Measurements from ENCODE around the gene LRBA. TPM values are rescaled to one million over a fixed set of nuclear protein-coding genes. Genes with fewer than 3 reads are reported as not detected.

LRBA gene
- total and polyA plus RNA-seq, 2 of the 4 experiments (the other 2 are of a cell fraction) = 10.2 to 51.6 TPM

DNA sequence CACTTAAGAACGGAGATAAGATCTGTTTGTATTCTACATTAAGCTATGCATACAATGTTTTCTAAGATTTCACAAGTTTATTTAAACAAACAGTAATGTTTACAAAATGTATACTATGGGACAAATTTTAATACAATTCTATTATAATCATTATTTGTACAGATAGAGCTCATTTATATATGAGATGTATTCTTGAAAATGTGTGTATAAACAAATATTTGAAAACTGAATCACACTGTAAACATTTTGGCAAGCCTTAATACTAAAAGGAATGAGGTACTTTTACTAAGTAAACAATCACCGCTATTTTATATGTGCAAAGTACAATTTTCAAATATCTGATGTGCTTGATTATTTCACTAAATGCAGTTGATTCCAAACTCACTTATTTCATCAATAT lies 552.3 kb downstream of the LRBA start:
- H3K56ac ChIP-seq (ENCODE audit: extremely low read depth, insufficient read depth, low read length) = no peak overlapping the region
- ATAC-seq (ENCODE audit: low read depth) = peak; percentile 70
- no TSS peak for BruUV-seq (replicated peaks)
- intact Hi-C loops (cut with micrococcal nuclease) (no loop called here), dilution Hi-C loops (cut with HindIII; ENCODE audit: low sequenced_read_pairs, unreplicated experiment) (no loop called here), in situ Hi-C loops (cut with MboI; ENCODE audit: low sequenced_read_pairs) (no loop called here)
- no peak overlapping the region for H2BK120ac ChIP-seq (ENCODE audit: low read depth, low read length)
- no peak overlapping the region for H4K8ac ChIP-seq (ENCODE audit: low read depth in 2 of 2, low read length in 2 of 2)
- no peak overlapping the region for H2BK20ac ChIP-seq (ENCODE audit: low read depth, low read length)
- H3K79me1 ChIP-seq (ENCODE audit: low read depth in 1 of 2, low read length in 2 of 2) = no peaks in the 10 kb centered on the region
- H3K4me3 ChIP-seq (ENCODE audit: insufficient read depth, low read depth, low read length) = no peak overlapping the region
- no peak overlapping the region for H3K23ac ChIP-seq (ENCODE audit: low read depth, low read length)
- no peak overlapping the region for H3K27ac ChIP-seq (ENCODE audit: insufficient read depth, low read length)
- no peak overlapping the region for H3K4ac ChIP-seq (ENCODE audit: low read depth, low read length)
- H3K27me3 ChIP-seq (ENCODE audit: control insufficient read depth, insufficient read depth, low read length) = no peaks in the 10 kb centered on the region
- H2BK5ac ChIP-seq (ENCODE audit: low read depth, low read length, poor library complexity, severe bottlenecking) = peak overlapping the region; percentile 46
- ChIA-PET CTCF (no interaction called here), POLR2A (ENCODE audit: unreplicated experiment) (no interaction called here)
- no peak overlapping the region for H3K18ac ChIP-seq (ENCODE audit: low read depth, low read length)
- no peaks in the 10 kb centered on the region for H3K9me1 ChIP-seq (ENCODE audit: insufficient read depth, low read length)
- H4K91ac ChIP-seq (ENCODE audit: insufficient read depth, low read depth, low read length) = no peak overlapping the region
- H3K36me3 ChIP-seq (ENCODE audit: control insufficient read depth, insufficient read depth, low read length) = no peaks in the 10 kb centered on the region
- TF ChIP-seq, protein P1, sequence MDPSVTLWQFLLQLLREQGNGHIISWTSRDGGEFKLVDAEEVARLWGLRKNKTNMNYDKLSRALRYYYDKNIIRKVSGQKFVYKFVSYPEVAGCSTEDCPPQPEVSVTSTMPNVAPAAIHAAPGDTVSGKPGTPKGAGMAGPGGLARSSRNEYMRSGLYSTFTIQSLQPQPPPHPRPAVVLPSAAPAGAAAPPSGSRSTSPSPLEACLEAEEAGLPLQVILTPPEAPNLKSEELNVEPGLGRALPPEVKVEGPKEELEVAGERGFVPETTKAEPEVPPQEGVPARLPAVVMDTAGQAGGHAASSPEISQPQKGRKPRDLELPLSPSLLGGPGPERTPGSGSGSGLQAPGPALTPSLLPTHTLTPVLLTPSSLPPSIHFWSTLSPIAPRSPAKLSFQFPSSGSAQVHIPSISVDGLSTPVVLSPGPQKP (IDR thresholded peaks at IDR 0.05; ENCODE audit: borderline replicate concordance, low read depth, low read length) = no peak
- TF ChIP-seq RAD21 (IDR thresholded peaks at IDR 0.05; ENCODE audit: low read length) = no peak
- TF ChIP-seq CHD1 (IDR thresholded peaks at IDR 0.05; ENCODE audit: low read depth, low read length) = no peak
- no peak for TF ChIP-seq RFX5 (IDR thresholded peaks at IDR 0.05; ENCODE audit: low read depth, low read length)
- TF ChIP-seq MXI1 (IDR thresholded peaks at IDR 0.05; ENCODE audit: borderline replicate concordance, low read depth, low read length) = no peak
- TF ChIP-seq, protein P2, sequence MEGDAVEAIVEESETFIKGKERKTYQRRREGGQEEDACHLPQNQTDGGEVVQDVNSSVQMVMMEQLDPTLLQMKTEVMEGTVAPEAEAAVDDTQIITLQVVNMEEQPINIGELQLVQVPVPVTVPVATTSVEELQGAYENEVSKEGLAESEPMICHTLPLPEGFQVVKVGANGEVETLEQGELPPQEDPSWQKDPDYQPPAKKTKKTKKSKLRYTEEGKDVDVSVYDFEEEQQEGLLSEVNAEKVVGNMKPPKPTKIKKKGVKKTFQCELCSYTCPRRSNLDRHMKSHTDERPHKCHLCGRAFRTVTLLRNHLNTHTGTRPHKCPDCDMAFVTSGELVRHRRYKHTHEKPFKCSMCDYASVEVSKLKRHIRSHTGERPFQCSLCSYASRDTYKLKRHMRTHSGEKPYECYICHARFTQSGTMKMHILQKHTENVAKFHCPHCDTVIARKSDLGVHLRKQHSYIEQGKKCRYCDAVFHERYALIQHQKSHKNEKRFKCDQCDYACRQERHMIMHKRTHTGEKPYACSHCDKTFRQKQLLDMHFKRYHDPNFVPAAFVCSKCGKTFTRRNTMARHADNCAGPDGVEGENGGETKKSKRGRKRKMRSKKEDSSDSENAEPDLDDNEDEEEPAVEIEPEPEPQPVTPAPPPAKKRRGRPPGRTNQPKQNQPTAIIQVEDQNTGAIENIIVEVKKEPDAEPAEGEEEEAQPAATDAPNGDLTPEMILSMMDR (conservative IDR thresholded peaks at IDR 0.05; ENCODE audit: low read depth, low read length) = no peak
- no peak for TF ChIP-seq CEBPB (IDR thresholded peaks at IDR 0.05; ENCODE audit: low read depth, low read length)
- TF ChIP-seq, protein P3, sequence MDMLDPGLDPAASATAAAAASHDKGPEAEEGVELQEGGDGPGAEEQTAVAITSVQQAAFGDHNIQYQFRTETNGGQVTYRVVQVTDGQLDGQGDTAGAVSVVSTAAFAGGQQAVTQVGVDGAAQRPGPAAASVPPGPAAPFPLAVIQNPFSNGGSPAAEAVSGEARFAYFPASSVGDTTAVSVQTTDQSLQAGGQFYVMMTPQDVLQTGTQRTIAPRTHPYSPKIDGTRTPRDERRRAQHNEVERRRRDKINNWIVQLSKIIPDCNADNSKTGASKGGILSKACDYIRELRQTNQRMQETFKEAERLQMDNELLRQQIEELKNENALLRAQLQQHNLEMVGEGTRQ (IDR thresholded peaks at IDR 0.05; ENCODE audit: low read depth, low read length) = no peak
- TF ChIP-seq RCOR1 (IDR thresholded peaks at IDR 0.05; ENCODE audit: insufficient replicate concordance, low read length) = no peak
- TF ChIP-seq BHLHE40 (IDR thresholded peaks at IDR 0.05; ENCODE audit: low read depth, low read length) = no peak
- no peak for TF ChIP-seq MAZ (IDR thresholded peaks at IDR 0.05; ENCODE audit: borderline replicate concordance, low read depth, low read length)
- TF ChIP-seq NFE2L2 (IDR thresholded peaks at IDR 0.05; ENCODE audit: low read depth, low read length) = no peak
- no peak for TF ChIP-seq MAFK (IDR thresholded peaks at IDR 0.05; ENCODE audit: low read depth, low read length)
- TF ChIP-seq SMC3 (IDR thresholded peaks at IDR 0.05; ENCODE audit: low read depth, low read length) = no peak
- no peak for TF ChIP-seq POLR2A (IDR thresholded peaks at IDR 0.05; ENCODE audit: low read depth, low read length)
- no peak for TF ChIP-seq FOS (IDR thresholded peaks at IDR 0.05; ENCODE audit: low read depth, low read length)
- DNase-seq = peak; percentile 49
- no peak overlapping the region for H2BK15ac ChIP-seq (ENCODE audit: low read depth, low read length)
- H3K9me3 ChIP-seq (ENCODE audit: control insufficient read depth, insufficient read depth, low read length) = no peaks in the 10 kb centered on the region
- H3K4me1 ChIP-seq (ENCODE audit: control insufficient read depth, insufficient read depth, low read length) = peaks cover 2% of the 10 kb centered on the region; the same call in 1 of the 2 replicates
- no peak overlapping the region for H2AFZ ChIP-seq (replicated peaks; ENCODE audit: low read length, poor library complexity)
- H2AK9ac ChIP-seq (replicated peaks; ENCODE audit: low read depth, low read length, poor library complexity) = no peak overlapping the region
- H4K5ac ChIP-seq (ENCODE audit: low read depth, low read length) = no peak overlapping the region
- H3K14ac ChIP-seq (replicated peaks; ENCODE audit: low read depth, low read length) = no peak overlapping the region
- H3K9ac ChIP-seq (ENCODE audit: low read depth, low read length) = no peak overlapping the region
- H3K4me2 ChIP-seq (ENCODE audit: low read depth, low read length) = no peak overlapping the region
- no peaks in the 10 kb centered on the region for H4K20me1 ChIP-seq (ENCODE audit: insufficient read depth, low read length)
- H2AK5ac ChIP-seq (ENCODE audit: low read depth, low read length) = no peak overlapping the region
- WGBS, 2 experiments (ENCODE audit: extremely low coverage in 2 of 2, insufficient read length in 1 of 2) = no CpG with 5 or more reads among the region's 2 CpGs
